Measurements from ENCODE around the gene TIFAB.

Gene TIFAB

DNA sequence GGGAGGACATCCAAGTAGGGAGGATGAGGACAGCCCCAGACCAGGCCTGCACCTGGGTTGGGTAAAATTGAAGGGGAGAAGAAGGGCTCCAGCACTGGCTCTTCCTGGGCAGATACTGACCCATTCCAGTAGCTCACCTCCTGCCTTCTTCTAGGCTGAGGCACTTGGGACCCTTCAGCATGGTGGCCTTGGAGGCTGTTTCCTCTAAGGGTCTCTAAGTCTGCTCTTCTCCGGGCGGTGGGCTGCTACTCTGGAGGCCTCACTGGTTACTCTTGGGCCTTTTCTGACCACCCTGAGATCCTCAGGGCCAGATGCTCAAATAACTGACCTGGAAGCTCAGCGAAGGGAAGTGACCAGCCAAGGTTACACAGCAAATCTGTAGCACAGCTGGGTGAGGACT is 2.8 kb upstream of the TIFAB start:
- TF ChIP-seq, protein P1, sequence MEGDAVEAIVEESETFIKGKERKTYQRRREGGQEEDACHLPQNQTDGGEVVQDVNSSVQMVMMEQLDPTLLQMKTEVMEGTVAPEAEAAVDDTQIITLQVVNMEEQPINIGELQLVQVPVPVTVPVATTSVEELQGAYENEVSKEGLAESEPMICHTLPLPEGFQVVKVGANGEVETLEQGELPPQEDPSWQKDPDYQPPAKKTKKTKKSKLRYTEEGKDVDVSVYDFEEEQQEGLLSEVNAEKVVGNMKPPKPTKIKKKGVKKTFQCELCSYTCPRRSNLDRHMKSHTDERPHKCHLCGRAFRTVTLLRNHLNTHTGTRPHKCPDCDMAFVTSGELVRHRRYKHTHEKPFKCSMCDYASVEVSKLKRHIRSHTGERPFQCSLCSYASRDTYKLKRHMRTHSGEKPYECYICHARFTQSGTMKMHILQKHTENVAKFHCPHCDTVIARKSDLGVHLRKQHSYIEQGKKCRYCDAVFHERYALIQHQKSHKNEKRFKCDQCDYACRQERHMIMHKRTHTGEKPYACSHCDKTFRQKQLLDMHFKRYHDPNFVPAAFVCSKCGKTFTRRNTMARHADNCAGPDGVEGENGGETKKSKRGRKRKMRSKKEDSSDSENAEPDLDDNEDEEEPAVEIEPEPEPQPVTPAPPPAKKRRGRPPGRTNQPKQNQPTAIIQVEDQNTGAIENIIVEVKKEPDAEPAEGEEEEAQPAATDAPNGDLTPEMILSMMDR (IDR thresholded peaks at IDR 0.05; ENCODE audit: control insufficient read depth, insufficient read depth, low read depth, low read length, missing control alignments), result no peak
- no peak for DNase-seq (ENCODE audit: low read depth)
- no peak overlapping the region for H3K4me3 ChIP-seq (ENCODE audit: control insufficient read depth, low read depth, low read length)

DNA sequence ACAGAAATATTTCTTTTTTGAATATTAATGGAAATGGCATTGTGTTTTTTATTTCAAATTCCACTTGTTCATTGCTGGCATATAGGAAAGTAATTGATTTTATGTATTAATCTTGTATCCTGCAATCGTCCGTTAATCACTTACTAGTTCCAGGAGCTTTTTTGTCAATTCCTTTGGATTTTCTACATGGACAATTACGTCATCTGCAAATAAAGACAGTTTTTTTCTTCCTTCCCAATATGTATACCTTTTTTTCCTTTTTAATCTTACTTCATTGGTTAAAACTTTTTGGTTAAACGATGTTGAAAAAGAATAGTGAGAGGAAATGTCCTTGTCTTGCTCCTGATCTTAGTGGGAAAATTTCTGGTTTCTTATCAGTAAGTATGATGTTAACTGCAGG is 1.5 kb upstream of the TIFAB start:
- TF ChIP-seq, protein P1 (IDR thresholded peaks at IDR 0.05; ENCODE audit: control insufficient read depth, insufficient read depth, low read depth, low read length, missing control alignments), result no peak
- no peak overlapping the region for H3K4me3 ChIP-seq (ENCODE audit: control insufficient read depth, low read depth, low read length)
- no peak for DNase-seq (ENCODE audit: low read depth)

DNA sequence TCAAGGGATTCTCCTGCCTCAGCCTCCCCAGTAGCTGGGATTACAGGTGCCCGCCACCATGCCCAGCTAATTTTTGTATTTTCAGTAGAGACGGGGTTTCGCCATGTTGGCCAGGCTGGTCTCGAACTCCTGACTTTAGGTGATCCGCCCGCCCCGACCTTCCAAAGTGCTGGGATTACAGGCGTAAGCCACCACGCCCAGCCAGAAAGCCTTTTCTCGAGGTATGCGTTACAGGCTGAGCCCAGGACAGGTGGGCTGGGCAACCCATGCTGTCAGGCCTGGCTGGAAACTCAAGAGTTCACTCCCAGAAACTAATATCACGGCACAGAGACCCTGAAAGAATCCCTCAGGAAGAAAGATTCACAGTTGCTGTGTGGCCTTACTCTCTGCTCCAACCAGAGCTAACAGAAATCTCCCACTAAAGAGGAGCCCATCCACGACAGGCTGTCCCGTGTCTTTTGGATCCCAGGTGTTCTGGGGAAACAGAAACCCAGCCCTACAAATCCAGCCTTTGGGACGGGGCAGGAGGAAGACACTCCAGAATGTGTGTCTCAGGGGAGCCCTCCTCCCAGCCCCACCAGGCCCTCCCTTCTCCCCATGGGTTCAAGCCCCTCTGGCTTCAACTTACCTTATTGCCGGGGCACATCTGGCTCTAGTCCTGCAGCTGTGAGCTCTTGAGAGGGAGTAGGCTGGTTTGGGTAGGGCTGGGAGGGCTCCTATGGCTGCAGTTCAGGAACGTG is 400 bp downstream of the TIFAB start:
- DNase-seq (ENCODE audit: low read depth), result no peak
- TF ChIP-seq, protein P1 (IDR thresholded peaks at IDR 0.05; ENCODE audit: control insufficient read depth, insufficient read depth, low read depth, low read length, missing control alignments), result no peak
- no peak overlapping the region for H3K4me3 ChIP-seq (ENCODE audit: control insufficient read depth, low read depth, low read length)

DNA sequence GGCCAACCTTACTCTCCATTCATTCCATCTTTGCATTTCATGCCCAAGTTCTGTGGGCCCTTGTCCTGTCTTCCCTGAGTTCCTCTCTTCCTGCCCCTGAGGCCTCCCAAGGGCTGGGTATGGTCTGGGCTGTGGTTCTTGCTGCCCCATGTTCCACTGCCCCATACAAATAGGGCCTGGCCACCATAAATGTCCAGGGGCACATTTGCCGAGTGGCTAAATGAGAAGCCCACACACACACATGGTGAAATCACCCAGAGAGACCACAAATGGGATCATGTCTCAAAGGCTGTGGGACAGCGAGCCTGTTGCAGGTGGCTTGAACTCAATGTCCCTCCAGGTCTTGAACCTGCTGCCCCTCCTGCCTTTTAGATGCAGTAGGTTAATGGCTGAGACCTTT is 1.2 kb downstream of the TIFAB start:
- DNase-seq (ENCODE audit: low read depth), result no peak
- TF ChIP-seq, protein P1 (IDR thresholded peaks at IDR 0.05; ENCODE audit: control insufficient read depth, insufficient read depth, low read depth, low read length, missing control alignments), result no peak
- no peak overlapping the region for H3K4me3 ChIP-seq (ENCODE audit: control insufficient read depth, low read depth, low read length)

DNA sequence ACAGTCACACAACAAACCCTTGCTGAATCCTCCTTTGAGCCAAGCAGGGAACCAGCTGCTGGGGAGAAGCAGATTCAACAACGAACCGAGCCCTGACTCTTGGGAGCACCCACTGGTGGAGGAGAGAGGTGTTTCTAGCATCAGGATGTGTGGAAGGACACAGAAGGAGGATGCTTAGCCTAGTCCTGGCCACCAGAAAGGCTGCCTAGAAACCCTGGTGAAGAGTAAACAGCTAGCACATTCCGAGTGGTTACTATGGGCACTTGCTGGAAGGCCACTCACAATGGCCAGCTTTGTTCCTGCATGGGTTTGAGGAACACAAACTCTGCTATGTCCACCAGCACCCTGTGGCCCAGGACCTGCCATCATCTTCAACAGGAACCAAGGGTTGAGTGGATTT is 1.8 kb downstream of the TIFAB start:
- H3K4me3 ChIP-seq (ENCODE audit: control insufficient read depth, low read depth, low read length), result no peak overlapping the region
- no peak for DNase-seq (ENCODE audit: low read depth)
- TF ChIP-seq, protein P1 (IDR thresholded peaks at IDR 0.05; ENCODE audit: control insufficient read depth, insufficient read depth, low read depth, low read length, missing control alignments), result no peak

DNA sequence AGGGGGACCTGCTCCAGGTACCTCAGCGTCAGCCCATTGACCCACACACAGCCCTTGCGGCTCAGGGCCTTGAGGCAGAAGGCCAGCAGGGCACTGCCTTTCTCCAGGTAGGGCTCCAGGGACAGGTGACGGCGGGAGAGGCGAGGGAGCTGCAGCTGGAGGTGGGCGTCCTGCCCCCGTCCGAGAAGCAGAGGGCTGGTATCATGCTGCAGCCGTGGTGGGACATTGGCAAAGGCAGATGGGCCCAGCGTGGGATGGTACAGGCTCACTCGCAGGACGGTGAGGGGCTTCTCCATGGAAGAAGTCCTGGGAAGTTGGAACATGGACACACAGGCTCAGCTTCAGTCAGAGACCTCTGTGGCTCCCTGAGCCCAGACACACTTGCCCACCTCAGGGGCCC is 2.5 kb downstream of the TIFAB start:
- DNase-seq (ENCODE audit: low read depth), result no peak
- TF ChIP-seq, protein P1 (IDR thresholded peaks at IDR 0.05; ENCODE audit: control insufficient read depth, insufficient read depth, low read depth, low read length, missing control alignments), result no peak
- no peak overlapping the region for H3K4me3 ChIP-seq (ENCODE audit: control insufficient read depth, low read depth, low read length)

Measured in AG09309 (cell line).